Activated T-cell treated with anti-CD3 and anti-CD28 coated beads, Interleukin-2, amount 50 U/mL, for 1 hour (primary cell): ENCODE measurements around the gene LGALS4.
"Not testable (repeated sequence)": the region's sequence is repeated elsewhere in the genome, so short reads cannot be mapped to it uniquely, and the experiment has no call there.

Experiments used
- DNase-seq: peaks from one replicate; pipeline ENCODE4 v3.0.0-alpha.2; 2020

LGALS4 gene

DNA sequence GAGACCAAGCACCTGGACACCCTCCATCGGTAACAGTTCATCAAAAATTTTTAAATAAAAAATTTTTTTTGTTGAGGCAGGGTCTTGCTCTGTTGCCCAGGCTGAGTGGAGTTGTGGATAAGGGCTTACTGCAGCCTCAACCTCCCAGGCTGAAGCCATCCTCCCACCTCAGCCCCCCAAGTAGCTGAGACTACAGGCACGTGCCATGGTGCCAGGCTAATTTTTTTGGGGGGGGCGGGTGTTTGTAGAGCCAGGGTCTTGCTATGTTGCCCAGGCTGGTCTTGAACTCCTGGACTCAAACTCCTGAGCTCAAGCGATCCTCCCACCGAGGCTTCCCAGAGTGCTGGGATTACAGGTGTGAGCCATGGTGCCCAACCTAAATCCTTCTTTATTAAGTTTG, 19.1 kb downstream of the LGALS4 start:
- DNase-seq = no peak

DNA sequence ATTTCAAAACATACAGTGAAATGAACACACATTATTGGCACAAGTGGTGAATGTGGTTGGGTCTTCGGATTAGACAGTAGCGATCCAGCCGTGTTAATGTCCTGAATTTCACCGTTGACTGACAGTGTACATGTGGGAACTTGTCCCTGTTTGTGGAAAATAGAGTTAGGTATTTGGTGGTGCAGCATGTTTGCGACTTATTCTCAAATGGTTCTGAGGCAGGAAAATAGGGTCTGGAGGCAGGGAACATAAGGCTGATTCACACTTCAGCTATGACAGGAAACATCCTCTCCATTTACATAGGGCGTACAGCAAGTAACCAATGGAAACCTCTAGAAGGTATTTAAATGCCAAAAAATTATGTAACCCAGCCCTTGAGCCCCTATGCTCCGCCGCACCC, 19.6 kb downstream of the LGALS4 start:
- DNase-seq = no peak

DNA sequence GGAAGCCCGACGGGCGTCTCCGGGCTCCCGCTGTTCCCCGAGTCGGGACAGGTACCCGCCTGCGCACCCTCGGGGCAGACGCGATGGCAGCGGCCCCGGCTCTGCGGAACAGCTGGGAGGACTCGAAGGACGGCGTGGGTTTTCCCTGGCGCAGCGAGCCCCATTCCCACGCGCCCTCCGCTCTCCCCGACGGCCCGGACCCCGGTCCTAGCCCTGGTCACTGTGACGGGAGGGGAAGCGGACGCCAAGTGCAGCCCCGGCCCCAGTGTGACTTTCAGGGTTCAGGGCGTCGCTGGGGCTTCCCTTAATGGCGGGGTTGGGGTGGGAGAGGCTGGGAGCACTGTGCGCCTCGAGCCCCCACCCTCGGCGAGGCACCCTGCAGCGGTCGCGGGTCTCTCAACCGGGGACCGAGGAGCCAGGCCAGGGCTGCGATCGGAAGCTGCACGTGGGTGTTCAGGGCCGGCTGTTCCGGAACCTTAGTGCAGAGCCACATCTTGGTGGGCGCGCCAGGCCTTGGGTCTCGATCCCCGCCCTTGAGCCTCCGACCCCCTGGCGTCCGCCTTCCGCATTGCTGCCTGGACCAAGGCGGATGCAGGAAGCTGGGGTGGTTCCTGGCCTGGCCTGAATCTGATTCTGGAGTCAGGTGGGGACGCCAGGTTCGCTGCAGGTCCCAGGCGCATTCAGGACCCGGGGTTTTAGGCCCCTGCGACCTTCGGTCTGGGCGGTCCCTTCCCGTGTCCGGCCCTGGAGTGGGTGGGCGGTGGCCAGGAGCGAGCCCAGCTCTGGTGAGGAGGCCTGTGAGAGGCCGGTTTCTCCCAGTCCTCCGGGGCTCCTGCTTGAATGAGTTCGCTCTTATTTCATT, 20.3 kb downstream of the LGALS4 start:
- DNase-seq = peak; percentile 53

DNA sequence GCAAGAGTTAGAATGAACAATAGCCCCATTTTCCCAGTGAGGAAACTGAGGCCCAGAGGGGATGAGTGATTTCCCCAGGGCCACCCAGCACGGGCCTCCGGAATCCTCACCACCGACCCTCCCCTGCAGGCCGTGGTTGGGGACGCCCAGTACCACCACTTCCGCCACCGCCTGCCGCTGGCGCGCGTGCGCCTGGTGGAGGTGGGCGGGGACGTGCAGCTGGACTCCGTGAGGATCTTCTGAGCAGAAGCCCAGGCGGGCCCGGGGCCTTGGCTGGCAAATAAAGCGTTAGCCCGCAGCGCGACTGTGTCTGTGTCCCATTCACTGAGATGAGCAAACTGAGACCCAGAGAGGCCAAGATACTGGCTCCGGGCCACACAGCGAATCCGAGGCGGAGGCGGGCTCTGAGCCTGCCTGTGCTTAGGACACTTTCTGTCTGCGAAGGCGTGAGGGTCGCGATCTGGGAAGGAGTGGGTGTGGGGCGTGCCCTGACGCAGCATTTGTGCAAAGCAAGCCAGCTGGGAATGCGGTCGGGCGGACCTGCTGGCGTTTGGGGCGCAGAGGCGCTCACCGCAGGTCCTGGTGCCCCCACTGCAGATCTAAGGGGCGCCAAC, 21.2 kb downstream of the LGALS4 start:
- not testable (repeated sequence) for DNase-seq

DNA sequence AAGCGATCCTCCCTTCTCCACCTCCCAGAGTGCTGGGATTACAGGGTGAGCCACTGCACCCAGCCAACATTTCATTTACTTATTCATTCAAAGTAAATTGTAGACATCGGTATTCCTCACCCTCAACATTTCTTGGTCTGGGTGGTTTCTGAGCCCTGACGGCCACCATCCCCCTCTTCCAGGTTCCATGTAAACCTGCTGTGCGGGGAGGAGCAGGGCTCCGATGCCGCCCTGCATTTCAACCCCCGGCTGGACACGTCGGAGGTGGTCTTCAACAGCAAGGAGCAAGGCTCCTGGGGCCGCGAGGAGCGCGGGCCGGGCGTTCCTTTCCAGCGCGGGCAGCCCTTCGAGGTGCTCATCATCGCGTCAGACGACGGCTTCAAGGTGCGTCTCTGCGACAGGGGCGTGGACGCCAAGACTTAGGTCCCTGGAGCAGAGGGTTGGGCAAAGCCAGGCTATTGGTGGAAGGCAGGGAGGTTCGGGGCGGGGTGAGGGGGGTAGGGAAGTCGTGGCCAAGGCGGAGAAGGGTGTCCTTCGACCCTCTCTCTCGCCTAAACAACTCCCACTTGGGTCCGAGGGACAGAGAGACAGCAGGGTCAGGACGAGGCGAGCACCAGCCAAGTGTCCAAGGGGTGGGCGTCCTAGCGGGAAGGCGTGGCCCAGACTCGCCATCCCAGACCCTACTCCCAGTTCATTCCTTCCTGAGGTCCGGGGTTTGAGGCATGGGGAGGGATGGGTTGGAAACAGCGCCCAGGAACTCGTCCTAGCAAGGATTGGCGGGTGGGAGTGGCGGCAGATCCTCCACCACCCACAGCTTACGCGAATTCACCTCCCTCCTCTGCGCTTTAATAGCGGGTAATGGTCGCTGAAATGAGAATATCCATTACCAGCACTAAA, 22.0 kb downstream of the LGALS4 start:
- not testable (repeated sequence) for DNase-seq

DNA sequence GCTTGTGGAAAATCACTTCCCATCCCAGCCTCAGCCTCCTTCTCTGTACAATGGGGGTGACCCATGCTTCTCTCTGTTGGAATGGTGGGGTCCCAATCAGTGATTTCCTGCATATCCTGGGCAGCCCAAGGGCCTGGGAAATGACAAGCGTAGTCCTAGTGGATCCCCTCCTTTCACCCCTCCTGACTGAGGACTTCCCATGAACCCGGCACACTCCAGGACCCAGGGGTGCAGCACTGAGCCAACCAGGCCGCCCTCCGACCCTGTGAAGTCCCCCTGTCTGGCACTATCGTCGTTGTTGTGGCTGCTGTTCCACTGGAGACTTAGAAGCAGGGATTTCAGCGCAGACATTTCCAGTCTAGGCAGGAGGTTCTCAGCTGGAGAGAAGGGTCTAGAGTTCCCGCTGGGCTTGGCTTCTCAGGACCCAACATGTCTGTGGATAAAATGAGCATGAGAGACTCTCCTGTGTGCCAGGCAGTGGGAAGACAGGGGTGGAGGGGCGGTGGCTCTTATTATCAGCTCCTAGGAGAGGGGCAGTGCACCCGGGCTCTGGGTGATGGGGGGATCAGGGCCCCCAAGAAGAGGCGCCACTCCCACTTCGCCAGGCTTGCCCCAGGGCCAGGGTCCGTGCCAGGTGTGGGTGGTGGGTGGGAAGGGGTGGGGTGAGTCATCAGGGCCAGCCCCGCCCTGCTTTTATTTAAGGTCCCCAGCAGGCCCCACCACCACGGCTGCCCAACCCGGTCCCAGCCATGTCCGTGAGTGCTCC, 24.1 kb downstream of the LGALS4 start, which contains the start of gene LGALS7B:
Gene LGALS7B (plus strand): TSS at position 723 of the 766 bp plus-strand sequence. CDS start 27 bp downstream, at position 750.
- no peak for DNase-seq

DNA sequence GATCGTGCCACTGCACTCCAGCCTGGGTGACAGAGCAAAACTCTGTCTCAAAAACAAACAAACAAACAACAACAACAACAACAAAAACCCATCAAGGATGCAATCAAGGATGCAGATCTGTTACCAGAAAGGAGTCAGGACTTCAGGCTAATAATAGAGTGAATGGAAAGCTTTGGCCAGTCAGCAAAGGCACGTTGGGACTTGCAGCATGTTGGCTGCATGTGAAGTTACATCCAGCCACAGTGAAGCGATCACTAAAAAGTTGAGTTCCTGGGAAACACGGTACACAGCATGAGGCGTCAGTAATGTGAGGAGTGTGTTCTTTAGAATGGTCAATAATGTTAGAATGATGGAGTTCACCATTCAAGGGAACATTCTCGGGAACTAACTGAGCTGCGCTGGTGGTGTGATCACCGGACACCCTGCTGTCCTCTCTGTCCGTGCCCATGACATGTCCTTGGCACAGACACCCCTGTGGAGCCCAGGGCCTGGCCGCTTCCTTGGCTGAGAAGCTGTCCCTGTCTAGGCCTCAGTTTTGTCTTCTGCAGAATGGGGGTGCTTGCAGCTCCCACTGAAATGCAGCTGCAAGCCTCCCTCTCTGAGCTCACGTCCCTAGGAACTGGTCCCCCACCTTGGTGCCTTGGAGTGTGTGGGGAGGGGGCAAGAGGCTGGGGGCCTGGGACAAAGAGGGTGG, 26.0 kb downstream of the LGALS4 start:
- no peak for DNase-seq

DNA sequence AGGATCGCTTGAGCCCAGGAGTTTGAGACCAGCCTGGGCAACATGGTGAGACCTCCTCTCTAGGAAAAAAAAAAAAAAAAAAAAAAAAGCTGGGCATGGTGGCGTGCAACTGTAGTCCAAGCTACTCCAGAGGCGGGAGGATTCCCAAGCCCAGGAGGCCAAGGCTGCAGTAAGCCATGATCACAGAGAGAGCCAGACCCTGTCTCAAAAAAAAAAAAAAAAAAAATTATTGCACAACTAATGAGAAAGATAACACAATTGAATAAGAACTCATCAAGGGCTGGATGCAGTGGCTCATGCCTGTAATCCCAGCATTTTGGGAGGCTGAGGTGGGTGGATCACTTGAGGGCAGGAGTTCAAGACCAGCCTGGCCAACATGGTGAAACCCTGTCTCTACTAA, 26.7 kb downstream of the LGALS4 start:
- not testable (repeated sequence) for DNase-seq

DNA sequence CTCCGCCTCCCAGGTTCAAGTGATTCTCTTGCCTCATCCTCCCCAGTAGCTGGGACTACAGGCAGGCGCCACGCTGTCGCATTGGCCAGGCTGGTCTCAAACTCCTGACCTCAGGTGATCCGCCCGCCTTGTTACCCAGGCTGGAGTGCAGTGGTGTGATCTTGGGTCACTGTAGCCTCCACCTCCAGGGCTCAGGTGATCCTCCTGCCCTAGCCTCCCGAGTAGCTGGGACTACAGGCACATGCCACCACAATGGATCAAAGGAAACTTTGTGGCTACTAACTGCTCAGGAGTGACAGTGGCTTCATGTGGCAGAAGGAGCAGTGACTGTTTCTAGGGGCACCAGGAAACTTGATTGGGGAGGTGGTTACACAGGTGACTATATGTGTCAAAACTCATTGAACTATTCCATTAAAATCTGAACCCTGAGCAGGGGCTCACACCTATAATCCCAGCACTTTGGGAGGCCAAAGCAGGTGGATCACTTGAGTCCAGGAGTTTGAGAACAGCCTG, 27.5 kb downstream of the LGALS4 start:
- no peak for DNase-seq

DNA sequence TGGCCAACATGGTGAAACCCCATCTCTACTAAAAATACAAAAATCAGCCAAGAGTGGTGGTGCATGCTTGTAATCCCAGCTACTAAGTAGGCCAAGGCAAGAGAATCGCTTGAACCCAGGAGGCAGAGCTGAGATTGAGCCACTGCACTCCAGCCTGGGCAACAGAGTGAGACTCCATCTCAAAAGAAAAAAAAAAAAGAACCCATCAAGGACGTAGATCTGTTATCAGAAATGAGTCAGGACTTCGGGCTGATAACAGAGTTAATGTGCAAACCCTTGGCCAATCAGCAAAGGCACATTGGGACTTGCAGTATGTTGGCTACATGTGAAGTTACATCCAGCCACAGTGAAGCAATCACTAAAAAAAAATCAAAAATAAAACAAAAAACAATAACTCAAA, 28.5 kb downstream of the LGALS4 start:
- DNase-seq = no peak

DNA sequence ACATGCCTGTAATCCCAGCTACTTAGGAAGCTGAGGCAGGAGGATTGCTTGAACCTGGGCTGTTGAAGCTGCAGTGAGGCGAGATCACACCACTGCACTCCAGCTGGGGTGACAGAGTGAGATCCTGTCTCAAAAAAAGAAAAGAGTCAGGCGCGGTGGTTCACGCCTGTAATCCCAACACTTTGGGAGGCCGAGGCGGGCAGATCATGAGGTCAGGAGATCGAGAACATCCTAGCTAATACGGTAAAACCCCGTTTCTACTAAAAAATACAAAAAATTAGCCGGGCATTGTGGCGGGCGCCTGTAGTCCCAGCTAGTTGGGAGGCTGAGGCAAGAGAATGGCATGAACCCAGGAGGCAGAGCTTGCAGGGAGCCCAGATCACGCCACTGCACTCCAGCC, 30.5 kb downstream of the LGALS4 start:
- not testable (repeated sequence) for DNase-seq

DNA sequence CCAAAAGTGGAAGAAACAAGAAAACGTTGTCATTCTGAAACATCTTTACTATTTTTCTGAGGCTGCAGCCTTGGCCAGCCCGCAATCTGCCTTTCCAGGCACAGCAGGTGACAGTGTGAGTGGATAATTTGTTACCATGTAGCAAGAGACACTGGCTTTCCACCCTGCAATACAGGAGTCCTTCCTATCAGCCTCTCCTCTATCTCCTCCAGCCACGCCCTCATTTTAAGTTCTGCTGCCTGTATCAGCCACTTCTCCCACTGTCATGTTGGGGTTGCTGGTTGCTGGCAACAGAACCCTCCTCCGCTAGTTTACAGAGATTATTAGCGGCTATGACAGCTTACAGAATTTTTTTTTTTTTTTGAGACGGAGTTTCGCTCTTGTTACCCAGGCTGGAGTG, 31.7 kb downstream of the LGALS4 start:
- no peak for DNase-seq

DNA sequence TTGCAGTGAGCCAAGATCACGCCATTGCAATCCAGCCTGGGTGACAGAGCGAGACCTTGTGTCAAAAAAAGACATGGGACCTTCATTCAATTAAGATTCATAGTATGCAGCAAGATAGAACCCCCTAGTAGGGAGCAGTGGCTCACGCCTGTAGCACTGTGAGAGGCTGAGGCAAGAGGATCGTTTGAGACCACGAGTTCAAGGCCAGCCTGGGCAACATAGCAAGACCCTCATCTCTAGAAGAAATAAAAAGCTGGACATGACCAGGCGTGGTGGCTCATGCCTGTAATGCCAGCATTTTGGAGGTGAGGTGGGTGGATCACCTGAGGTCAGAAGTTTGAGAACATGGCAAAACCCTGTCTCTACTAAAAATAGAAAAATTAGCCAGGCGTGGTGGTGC, 32.3 kb downstream of the LGALS4 start:
- no peak for DNase-seq

DNA sequence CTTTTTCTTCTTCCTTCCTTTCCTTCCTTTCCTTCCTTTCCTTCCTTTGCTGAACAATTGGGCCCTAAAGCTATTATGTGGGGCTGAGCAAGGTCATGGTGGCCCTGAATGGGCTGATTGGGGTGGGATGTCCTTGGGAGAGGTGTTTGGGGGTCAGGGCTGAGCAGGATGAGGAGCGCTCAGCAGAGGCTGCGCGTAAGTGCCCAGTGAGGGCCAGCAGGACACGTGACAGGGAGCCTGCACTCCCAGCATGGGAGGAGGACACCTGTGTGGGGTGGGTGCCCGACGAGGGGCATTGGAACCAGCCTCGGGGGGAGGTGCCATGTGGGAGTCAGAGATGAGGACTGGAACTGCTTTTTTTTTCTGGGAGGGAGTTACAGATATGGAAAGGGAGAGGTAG, 34.0 kb downstream of the LGALS4 start:
- DNase-seq = no peak

DNA sequence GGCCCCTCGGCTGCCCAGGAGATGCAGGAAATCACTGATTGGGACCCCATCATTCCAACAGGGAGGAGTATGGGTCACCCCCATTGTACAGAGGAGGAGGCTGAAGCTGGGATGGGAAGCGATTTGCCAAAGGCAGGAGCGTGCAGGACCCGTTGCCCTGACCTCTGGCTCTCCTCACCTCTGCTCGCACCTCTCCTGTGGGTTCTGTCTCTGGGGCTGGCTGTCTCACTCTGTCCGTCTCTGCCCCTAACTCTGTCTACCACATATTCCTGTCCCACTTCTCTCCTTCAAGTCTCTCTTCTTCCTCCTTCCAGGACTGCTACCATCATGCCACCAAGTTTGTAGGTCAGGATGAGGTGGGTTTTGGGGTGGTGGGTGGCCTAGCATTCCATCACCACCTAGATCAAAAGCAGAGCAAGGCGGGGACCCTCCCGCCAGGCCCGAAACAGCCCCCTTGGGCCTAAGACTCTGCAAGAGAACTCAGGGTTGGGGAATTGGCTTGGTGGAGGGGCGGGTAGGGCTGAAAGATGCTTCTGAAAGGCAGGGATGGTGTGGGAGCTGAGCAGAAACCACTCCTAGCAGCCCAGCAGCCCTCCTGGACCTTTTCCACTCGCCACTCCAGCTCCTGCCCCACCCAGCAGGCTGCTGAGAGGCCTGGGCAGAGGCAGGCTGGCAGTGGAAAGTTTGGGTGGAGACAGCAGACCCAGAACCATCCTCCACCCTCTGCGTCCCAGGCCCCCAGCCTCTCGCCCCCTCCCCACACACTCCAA, 38.4 kb downstream of the LGALS4 start:
- no peak for DNase-seq

DNA sequence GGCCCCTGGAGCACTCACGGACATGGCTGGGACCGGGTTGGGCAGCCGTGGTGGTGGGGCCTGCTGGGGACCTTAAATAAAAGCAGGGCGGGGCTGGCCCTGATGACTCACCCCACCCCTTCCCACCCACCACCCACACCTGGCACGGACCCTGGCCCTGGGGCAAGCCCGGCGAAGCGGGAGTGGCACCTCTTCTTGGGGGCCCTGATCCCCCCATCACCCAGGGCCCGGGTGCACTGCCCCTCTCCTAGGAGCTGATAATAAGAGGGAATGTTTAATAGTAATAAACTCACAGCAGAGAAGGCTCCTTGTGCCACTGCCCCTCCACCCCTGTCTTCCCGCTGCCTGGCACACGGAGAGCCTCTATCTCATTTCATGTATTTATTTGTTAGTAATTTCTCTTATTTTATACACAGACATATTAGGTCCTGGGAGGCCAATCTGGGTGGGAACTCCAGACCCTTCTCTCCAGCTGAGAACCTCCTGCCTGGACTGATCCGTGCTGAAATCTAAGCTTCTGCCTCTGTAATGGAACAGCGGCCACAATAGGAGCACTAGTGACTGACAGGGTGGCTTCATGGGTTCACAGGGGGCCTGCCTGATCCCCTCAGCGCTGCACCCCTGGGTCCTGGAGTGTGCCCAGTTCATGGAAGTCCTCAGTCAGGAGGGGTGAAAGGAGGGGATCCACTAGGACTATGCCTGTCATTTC, 39.1 kb downstream of the LGALS4 start, which contains the start of gene LGALS7:
Gene LGALS7 (minus strand): TSS at position 49 of the 709 bp plus-strand sequence. CDS start 25 bp downstream, at position 24.
- DNase-seq = no peak

DNA sequence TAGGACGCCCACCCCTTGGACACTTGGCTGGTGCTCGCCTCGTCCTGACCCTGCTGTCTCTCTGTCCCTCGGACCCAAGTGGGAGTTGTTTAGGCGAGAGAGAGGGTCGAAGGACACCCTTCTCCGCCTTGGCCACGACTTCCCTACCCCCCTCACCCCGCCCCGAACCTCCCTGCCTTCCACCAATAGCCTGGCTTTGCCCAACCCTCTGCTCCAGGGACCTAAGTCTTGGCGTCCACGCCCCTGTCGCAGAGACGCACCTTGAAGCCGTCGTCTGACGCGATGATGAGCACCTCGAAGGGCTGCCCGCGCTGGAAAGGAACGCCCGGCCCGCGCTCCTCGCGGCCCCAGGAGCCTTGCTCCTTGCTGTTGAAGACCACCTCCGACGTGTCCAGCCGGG, 41.2 kb downstream of the LGALS4 start:
- DNase-seq = not testable (repeated sequence)

DNA sequence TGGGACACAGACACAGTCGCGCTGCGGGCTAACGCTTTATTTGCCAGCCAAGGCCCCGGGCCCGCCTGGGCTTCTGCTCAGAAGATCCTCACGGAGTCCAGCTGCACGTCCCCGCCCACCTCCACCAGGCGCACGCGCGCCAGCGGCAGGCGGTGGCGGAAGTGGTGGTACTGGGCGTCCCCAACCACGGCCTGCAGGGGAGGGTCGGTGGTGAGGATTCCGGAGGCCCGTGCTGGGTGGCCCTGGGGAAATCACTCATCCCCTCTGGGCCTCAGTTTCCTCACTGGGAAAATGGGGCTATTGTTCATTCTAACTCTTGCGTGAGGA, 41.8 kb downstream of the LGALS4 start:
- DNase-seq = not testable (repeated sequence)

DNA sequence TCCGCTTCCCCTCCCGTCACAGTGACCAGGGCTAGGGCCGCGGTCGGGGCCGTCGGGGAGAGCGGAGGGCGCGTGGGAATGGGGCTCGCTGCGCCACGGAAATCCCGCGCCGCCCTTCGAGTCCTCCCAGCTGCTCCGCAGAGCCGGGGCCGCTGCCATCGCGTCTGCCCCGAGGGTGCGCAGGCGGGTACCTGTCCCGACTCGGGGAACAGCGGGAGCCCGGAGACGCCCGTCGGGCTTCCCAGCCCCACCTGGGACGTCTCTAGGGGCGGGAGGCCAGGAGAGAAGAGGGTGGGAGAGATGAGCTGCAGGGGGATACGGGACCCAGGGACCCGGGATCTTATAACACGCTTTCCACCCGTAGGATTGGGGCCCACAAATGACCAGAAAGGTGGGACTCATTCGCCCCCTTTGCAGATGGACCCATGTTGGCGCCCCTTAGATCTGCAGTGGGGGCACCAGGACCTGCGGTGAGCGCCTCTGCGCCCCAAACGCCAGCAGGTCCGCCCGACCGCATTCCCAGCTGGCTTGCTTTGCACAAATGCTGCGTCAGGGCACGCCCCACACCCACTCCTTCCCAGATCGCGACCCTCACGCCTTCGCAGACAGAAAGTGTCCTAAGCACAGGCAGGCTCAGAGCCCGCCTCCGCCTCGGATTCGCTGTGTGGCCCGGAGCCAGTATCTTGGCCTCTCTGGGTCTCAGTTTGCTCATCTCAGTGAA, 42.4 kb downstream of the LGALS4 start:
- DNase-seq = not testable (repeated sequence)
